Psoas muscle (tissue), 8 donors: Measurements from ENCODE around the gene GIPC3. TPM values are rescaled to one million over a fixed set of nuclear protein-coding genes. Genes with fewer than 3 reads are reported as not detected.

Experiments used
- ATAC-seq, 4 donors: fragments of 200-7000 bp; cut with Tn5 transposase; one replicate each; pipeline ENCODE4 v1.9.1; 2020; ENCODE audit warnings: moderate library complexity in 3 of 4, mild to moderate bottlenecking in 2 of 4
- DNase-seq, 2 donors: peaks; one replicate each; pipeline ENCODE4 v3.0.0-alpha.2; 2020
- H3K27ac ChIP-seq: fragments of 200-600 bp; one replicate; pipeline ENCODE4 v1.8.0; 2022
- H3K27me3 ChIP-seq, 3 donors: fragments of 200-600 bp in 1 of 3; one replicate each; pipeline versions ENCODE4 v1.6.1 to v1.8.0; 2013 to 2022; ENCODE audit warnings: low read length in 2 of 3, mild to moderate bottlenecking in 2 of 3, moderate library complexity in 1 of 3; ENCODE audit not compliant: insufficient read depth in 3 of 3
- H3K36me3 ChIP-seq, 2 donors: fragments of 200-600 bp in 1 of 2; one replicate each; pipeline versions ENCODE4 v1.6.1 to v1.8.0; 2013 to 2022; ENCODE audit warnings: low read depth in 1 of 2, mild to moderate bottlenecking in 1 of 2, moderate library complexity in 1 of 2; ENCODE audit not compliant: insufficient read depth in 1 of 2
- H3K4me1 ChIP-seq: fragments of 200-600 bp; one replicate; pipeline ENCODE4 v1.8.0; 2022
- H3K4me3 ChIP-seq: fragments of 200-600 bp; one replicate; pipeline ENCODE4 v1.8.0; 2022; ENCODE audit warnings: mild to moderate bottlenecking
- H3K9me3 ChIP-seq: fragments of 200-600 bp; one replicate; pipeline ENCODE4 v1.8.0; 2022
- WGBS, 3 donors: extraction: QIAGEN DNeasy Blood & Tissue Kit; methylation state at CpG; one replicate each; pipeline versions ENCODE4 v1.1.6 to v1.1.7; 2013; 5-methylcytosine and 5-hydroxymethylcytosine counted together
- intact Hi-C, 2 donors: fragments of 100-400 bp; cut with DNase I; formaldehyde crosslinking; loops; one replicate each; pipeline versions ENCODE4 v1.11.0 to v1.14.2; 2022
- polyA plus RNA-seq, 3 donors: library from polyadenylated mRNA; stranded (reverse); fragments of 200-250 nt; gene quantifications; one replicate each; pipeline ENCODE4 v1.2.3, GENCODE V29; 2013
- total RNA-seq, 4 donors: library from RNA; stranded (reverse); fragmentation: NEBNext Ultra II Directional in 2 of 4; extraction: Animal tissue kit (Norgen Biotek cat#: 25700) in 2 of 4; gene quantifications; one replicate each; pipeline versions ENCODE4 v1.2.1 to v1.2.4, GENCODE V29; 2021 to 2023
- TF ChIP-seq, protein P1 (sequence below): fragments of 200-600 bp; IDR thresholded peaks from one replicate; pipeline ENCODE4 v1.8.0; 2022; ENCODE audit warnings: antibody characterized with exemption
- donor health status: healthy with polysubstance abuse.
- donor health status: DM: no; HTN: no; CAD: no; lungs with moderate emphysema.
- donor health status: Bipolar disorder and iron deficiency.
- donor health status: healthy.
- donor health status: DM: yes; HTN: yes; CAD: no.
- donor health status: DM: no; HTN: no; CAD: no.
- donor health status: DM: no; HTN: no; CAD: no.
- donor health status: DM: yes; HTN: yes; CAD: no.

The GIPC3 gene
- total and polyA plus RNA-seq, 7 donors, result 0.30 to 1.1 (median 0.45) TPM

DNA sequence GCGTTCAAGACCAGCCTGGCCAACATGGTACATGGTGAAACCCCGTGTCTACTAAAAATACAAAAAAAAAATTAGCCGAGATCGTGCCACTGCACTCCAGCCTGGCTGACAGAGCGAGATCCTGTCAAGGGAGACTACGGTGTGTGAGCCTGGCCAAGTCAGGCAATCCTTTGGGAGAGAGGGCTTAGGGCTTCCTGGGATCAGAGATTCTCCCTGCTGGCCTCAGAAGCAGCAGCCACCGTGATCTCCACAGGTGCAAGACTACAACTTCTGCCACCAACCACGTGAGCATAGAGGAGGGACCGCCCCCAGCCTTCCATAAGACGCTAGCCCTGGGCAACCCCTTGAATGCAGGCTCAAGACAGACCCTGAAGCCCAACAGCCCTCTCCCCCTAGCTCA is 35.5 kb upstream of the GIPC3 start:
- no peak for DNase-seq
- TF ChIP-seq, protein P1, sequence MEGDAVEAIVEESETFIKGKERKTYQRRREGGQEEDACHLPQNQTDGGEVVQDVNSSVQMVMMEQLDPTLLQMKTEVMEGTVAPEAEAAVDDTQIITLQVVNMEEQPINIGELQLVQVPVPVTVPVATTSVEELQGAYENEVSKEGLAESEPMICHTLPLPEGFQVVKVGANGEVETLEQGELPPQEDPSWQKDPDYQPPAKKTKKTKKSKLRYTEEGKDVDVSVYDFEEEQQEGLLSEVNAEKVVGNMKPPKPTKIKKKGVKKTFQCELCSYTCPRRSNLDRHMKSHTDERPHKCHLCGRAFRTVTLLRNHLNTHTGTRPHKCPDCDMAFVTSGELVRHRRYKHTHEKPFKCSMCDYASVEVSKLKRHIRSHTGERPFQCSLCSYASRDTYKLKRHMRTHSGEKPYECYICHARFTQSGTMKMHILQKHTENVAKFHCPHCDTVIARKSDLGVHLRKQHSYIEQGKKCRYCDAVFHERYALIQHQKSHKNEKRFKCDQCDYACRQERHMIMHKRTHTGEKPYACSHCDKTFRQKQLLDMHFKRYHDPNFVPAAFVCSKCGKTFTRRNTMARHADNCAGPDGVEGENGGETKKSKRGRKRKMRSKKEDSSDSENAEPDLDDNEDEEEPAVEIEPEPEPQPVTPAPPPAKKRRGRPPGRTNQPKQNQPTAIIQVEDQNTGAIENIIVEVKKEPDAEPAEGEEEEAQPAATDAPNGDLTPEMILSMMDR, result no peak
- no peak overlapping the region for H3K4me3 ChIP-seq
- ATAC-seq, result no peak
- 78 to 82% (median 81%) methylated on average over 10 of the region's 10 CpGs for WGBS, 3 donors
- peaks cover 0 to 30% of the 10 kb centered on the region in 2 donors for H3K36me3 ChIP-seq
- H3K27me3 ChIP-seq, result no peaks in the 10 kb centered on the region
- H3K9me3 ChIP-seq, result no peaks in the 10 kb centered on the region
- H3K27ac ChIP-seq, result no peak overlapping the region
- intact Hi-C loops, result loop anchor here in 1 of 2 donors (10.0 kb wide), 1 partner anchor 155 kb away; the partner anchor contains the start of genes PIP5K1C and TJP3
- no peaks in the 10 kb centered on the region for H3K4me1 ChIP-seq

DNA sequence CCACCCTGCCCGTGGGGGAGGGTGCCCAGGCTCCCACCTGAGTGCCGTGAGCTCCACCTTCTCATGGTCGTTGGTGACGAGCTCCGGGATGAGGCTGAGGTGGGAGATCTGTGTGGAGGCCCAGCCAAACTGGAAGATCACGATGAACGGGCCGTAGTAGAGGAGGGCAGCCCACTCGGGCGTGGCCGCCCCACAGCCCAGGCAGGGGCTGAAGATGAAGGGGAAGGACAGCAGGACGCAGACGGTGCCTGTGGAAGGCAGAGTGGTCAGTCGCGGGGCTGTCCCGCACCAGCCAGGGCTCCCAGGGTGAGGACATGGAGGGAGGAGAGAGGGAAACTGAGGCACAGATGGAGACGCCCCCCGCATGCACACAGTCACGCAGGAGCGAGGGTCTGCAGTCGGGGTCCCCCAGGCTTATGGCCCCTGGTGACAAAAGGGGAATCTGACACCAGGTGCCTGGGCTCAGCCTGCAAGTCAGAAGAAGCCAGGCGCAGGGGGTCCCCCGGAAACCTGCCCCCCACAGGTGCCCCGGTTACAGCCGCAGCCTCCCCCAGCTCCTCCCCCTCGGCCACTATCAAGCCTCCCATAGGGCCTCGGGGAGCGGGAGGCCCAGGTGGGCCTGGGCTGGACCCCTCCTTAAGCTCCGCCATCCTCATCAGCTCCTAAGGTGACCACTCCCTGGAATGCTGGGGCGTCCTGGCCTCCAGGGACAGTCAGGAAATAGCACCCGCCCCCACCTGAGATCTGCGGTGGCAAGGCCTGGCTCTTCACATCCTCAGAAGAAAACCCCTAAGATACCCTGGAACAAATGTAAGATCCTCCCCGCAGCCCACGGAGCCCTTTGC is 34.1 kb upstream of the GIPC3 start:
- WGBS, 3 donors, result 90 to 91% (median 90%) methylated on average over 33 to 34 of the region's 34 CpGs
- DNase-seq (no peak), ATAC-seq (no peak)
- no peaks in the 10 kb centered on the region for H3K27me3 ChIP-seq
- H3K9me3 ChIP-seq, result no peaks in the 10 kb centered on the region
- peaks cover 0 to 22% of the 10 kb centered on the region in 2 donors for H3K36me3 ChIP-seq
- peaks cover 3% of the 10 kb centered on the region for H3K4me1 ChIP-seq
- TF ChIP-seq, protein P1, result no peak
- H3K27ac ChIP-seq, result no peak overlapping the region
- no peak overlapping the region for H3K4me3 ChIP-seq
- intact Hi-C loops, result loop anchor here in 1 of 2 donors (10.0 kb wide), 1 partner anchor 154 kb away; the partner anchor contains the start of genes PIP5K1C and TJP3

DNA sequence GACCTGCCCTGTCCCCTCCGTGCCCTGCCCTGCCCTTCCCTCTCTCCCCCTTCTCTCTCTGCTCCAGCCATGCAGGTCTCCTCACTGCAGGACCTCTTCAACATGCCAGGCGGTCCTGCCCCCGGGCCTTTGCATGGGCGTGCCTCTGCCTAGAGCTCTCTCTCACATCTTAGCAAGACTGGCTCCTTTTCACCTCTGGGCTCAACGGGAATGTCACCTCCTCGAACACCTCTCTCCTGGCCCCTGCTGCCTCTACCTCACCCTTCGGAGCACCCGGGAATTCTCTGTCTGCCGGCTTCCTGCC is 33.5 kb upstream of the GIPC3 start:
- H3K27ac ChIP-seq, result no peak overlapping the region
- H3K27me3 ChIP-seq, result no peaks in the 10 kb centered on the region
- H3K9me3 ChIP-seq, result no peaks in the 10 kb centered on the region
- DNase-seq (no peak), ATAC-seq (no peak)
- H3K36me3 ChIP-seq, result peaks cover 0 to 18% of the 10 kb centered on the region in 2 donors
- TF ChIP-seq, protein P1, result no peak
- 78 to 87% (median 79%) methylated on average over 9 of the region's 9 CpGs for WGBS, 3 donors
- H3K4me3 ChIP-seq, result no peak overlapping the region
- H3K4me1 ChIP-seq, result peaks cover 8% of the 10 kb centered on the region
- intact Hi-C loops, result loop anchor here in 1 of 2 donors (10.0 kb wide), 1 partner anchor 153 kb away; the partner anchor contains the start of genes PIP5K1C and TJP3

DNA sequence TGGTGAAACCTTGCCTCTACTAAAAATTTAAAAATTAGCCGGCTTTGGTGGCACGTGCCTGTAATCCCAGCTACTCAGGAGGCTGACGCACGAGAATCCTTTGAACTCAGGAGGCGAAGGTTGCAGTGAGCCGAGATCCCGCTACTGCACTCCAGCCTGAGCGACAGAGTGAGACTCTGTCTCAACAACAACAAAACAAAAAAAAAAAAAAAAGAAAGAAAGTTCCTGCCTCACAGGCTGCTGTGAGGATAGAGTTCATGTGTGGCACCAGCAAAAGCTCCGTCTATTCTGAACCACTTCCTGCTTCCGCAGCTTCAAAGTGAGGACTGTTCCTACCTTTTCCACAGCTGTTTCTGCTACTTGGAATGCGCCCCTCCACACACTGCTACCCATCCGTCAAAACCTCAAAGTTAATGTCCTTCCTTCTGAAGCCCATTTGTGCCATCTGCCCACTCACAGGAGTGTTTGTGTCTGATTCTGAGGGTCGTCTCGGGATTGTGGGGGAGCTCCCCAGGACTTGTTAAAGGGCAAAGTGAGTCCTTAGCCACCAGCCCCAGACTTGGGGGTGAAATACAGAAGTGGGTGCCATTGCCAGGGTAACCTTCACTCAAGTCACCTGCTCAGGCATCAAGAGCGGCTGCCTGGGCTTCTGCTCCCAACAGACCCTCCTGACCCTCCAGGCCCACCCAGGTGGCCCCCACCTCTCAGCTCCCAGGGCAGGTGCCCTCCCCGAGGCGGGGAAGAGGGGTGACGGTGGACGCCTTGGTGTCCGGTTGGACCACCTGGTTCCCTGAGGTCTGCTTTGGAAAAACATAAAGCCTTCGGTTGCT is 30.8 kb upstream of the GIPC3 start:
- WGBS, 3 donors, result 71 to 78% (median 77%) methylated on average over 21 of the region's 21 CpGs
- peak overlapping the region; percentile 4 for H3K4me3 ChIP-seq

More for the DNA sequence above, 30.8 kb upstream of the GIPC3 start:
- H3K36me3 ChIP-seq, result peaks cover 0 to 15% of the 10 kb centered on the region in 2 donors
- intact Hi-C loops, result loop anchor here in 1 of 2 donors (10.0 kb wide), 1 partner anchor 150 kb away; the partner anchor contains the start of genes PIP5K1C and TJP3
- DNase-seq, result no peak
- H3K27me3 ChIP-seq, result no peaks in the 10 kb centered on the region
- no peak for ATAC-seq
- H3K4me1 ChIP-seq, result peaks cover 8% of the 10 kb centered on the region
- H3K9me3 ChIP-seq, result no peaks in the 10 kb centered on the region
- peak overlapping the region; percentile 23 for H3K27ac ChIP-seq
- TF ChIP-seq, protein P1, result no peak
